GM19351 (cell line): ENCODE data around the gene CEP170B.
"Not testable (repeated sequence)": the region's sequence is repeated elsewhere in the genome, so short reads cannot be mapped to it uniquely, and the experiment has no call there.

Experiments
- ATAC-seq: cut with Tn5 transposase; IDR thresholded peaks from one replicate; pipeline ENCODE4 v1.9.1; 2021; ENCODE audit warnings: mild to moderate bottlenecking, moderate library complexity; ENCODE audit not compliant: unreplicated experiment

Gene CEP170B

GRCh38 chr14:104865081-104865630, at the start of gene CEP170B:
Gene CEP170B (plus strand): TSS chr14:104865268. CDS start chr14:104868451, 3,183 bp downstream.
- ATAC-seq = no peak

DNA sequence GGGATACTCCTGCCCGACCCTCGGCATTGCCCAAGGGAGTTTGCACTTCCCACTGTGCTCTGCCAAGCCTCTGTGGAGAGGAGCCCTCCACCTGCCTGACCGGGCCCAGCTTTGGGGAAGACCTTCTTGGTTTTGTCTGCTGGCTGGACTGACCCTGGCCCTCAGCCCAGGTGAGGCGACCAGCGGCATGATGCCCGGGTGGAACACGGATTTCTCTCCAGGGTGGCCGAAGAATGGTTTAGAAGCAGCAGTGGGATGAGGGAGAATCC, 48.5 kb upstream of the CEP170B start:
- ATAC-seq = no peak

- ATAC-seq = no peak
Observed at GRCh38 chr14:104817930-104818713, 46.9 kb upstream of the CEP170B start.

DNA sequence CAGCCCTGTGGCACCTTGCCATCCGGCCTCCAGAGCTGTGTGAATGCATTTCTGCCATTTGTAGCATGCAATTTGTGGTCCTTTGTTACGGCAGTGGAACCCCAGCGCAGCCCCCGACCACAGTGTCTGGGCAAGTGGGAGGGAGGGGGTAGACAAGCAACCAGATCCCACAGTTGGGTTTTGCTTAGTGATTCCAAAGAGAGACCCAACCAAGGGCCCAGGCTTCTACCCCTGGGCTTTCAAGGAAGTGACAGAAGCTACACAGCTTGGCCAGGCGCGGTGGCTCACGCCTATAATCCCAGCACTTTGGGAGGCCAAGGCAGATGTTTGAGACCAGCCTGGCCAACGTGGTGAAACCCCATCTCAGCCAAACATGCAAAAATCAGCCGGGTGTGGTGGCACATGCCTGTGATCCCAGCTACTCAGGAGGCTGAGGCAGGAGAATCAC, 46.3 kb upstream of the CEP170B start:
- ATAC-seq = no peak

GRCh38 chr14:104819361-104819781, 45.7 kb upstream of the CEP170B start:
- no peak for ATAC-seq

GRCh38 chr14:104820669-104821228, 44.3 kb upstream of the CEP170B start:
- no peak for ATAC-seq

- no peak for ATAC-seq
Observed at GRCh38 chr14:104821229-104821945, 43.7 kb upstream of the CEP170B start.

DNA sequence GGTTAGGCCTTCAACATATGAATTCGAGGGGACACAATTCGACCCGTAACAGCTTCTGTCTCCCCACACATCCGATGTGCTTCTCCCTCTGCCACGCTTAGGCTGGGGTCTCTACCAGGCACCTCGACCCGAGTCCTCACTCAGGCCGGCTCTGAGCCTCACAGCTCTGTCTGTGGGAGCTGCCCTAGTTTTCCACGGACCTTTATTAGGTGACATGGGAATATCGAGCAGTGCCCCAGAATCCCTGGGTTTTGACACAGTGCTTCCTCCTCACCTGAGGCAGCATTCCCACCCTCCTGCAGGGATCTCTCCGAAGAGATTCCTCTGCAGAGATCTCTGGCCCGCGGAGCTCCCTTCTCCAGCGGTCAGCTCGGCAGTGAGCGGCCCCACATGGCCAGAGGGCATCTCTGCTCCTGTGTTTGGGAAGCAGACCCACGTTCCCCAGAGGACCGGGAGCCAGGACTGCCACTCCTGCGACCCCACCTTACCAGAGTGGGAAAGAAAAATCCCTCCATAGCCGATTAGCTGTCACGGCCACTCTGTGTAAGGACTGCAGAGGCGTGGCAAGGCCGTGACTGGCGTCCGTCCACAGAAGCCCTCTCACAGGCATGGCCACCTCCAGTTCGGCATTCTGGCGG, 43.0 kb upstream of the CEP170B start:
- no peak for ATAC-seq

GRCh38 chr14:104822821-104823615, 42.0 kb upstream of the CEP170B start:
- ATAC-seq = no peak

DNA sequence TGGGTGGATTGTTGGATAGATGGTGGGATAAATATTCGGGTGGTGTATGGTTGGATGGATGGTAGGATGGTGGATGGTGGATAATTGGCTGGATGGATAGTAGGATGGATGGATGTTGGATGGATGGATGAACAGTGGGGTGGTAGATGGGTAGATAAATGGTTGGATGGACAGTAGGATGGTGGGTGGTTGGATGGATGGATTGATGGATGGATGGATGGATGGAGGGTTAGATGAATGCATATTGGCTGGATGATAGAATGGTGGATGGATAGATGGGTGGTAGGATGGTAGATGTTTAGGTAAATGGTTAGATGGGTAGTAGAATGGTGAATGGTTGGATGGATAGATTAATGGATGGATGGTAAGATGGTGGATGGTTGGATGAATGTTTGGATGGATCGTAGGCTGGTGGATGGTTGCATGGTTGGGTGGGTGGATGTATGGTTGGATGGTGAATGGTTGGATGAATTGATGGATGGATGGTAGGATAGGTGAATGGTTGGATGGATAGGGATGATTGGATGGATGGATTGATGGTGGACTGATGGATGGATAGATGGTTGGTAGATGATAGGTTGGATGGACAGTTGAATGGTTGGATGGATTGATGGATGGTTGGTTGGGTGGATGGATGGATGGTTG, 40.6 kb upstream of the CEP170B start:
- ATAC-seq = no peak

- peak; percentile 81 for ATAC-seq
Observed at GRCh38 chr14:104826189-104826860, 38.7 kb upstream of the CEP170B start.

DNA sequence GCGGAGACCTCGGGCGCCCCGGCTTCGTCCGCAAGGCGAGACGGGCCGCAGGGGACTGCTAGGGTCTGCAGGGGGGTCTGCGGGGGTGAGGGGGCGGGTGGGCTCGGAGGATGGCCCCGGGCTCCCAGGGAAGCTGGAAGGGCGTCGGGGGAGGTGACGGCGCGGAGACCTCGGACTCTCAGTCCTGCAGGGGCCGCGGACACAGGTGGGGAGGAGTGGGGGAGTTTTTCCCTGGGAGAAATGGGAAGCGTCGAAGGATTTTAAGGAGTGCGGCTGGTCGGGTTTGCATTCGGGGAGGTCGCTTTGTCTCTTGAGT, 38.2 kb upstream of the CEP170B start:
- ATAC-seq = no peak

DNA sequence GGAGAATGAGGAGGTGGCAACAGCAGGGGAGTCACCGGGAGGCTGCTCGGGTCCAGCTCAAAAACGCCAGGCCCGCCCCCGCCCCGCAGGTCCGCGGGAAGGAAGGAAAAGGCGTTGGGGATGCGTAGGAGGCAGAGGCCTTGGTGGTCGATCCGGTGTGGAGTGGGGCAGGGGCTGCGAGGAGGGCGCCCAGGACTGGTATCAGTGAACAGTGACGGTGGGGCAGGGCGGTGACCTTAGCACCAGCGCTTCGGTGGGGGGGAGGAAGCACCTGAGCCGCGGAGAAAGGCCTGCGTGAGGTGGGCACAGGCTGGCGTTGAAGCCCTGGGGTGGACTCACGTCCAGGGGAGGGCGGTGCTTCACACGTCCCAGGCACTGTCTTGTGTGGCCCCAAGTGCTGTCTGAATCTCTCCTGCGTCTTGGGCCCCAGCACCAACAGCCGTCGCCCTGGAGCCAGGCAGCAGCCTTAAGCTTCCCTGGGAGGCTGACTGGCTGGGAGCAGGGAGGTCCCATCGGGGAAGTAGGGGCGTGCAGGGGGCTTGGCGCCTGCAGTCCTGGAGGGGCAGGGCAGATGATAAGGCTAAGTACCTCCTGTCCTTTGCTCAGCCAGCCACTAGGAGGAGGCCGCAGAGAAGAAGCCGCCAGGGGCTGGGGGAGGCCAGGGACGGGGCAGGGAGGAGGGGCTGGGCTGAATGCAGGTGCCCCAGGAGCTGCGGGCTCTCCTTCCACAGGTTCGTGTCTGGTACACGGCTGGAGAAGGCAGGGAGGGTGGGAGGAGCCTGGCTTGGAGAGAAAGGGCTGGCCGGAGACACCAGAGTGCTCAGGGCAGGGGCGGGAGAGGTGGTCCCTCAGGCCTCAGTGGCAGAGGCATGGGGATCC, 37.7 kb upstream of the CEP170B start:
- peak; percentile 65 for ATAC-seq

DNA sequence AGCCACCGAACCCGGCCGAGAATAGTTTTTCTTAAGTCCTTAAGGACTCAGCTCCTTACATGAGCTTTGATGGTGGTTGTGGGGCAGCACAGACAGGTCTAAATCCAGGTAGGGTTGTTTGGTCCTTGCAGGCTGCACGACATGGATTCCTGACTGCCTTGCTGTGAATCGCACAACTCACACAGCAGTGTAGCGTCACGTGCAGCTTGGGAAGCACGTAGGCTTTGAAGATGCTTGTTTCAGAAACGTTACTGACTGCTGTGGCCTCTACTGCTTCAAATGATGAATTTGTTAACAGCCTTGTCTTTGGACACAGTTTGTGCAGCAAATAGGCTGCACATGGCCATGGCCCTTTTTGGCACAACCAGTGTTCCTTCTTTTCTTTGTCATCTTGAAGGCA, 34.3 kb upstream of the CEP170B start:
- ATAC-seq = no peak

- not testable (repeated sequence) for ATAC-seq
Observed at GRCh38 chr14:104836171-104836935, 28.7 kb upstream of the CEP170B start.

GRCh38 chr14:104841730-104842129, 23.3 kb upstream of the CEP170B start:
- no peak for ATAC-seq

DNA sequence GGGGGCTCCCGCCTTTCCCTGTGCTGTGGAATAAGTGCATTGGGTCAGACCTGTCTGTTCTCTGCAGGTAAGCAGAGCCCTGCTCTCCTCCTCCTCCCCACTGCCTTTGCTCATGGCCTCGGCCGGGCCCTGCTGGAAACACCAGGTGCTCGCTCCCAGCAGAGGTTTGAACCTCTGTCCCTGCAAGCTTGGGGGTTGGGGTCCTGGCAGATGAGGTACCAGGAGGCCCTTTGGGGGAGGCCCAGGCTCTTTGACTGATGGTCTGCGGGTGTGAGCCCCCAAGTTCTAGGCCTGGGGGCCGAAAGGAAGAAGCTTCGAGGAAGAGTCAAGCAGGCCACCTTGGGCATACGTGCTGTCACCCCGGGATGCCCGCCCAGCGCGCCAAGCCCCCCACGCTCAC, 22.1 kb upstream of the CEP170B start:
- no peak for ATAC-seq
